C4-2B (cell line): ENCODE results near the gene MARCHF6.

ENCODE experiments used
- CTCF ChIP-seq: fragments of 450-650 bp; conservative IDR thresholded peaks from 2 replicates; pipeline ENCODE4 v1.5.1; 2017; ENCODE audit warnings: mild to moderate bottlenecking
- ZFX ChIP-seq: fragments of 450-650 bp; IDR thresholded peaks from 2 replicates; pipeline ENCODE4 v1.6.1; 2017

- no peak for TF ChIP-seq CTCF
- no peak for TF ChIP-seq ZFX
Measured at GRCh38 chr5:10367579-10367978, 14.1 kb downstream of the MARCHF6 start.
